Spleen (tissue), 11 donors: ENCODE measurements around the gene RHOB. TPM values are rescaled to one million over a fixed set of nuclear protein-coding genes. Genes with fewer than 3 reads are reported as not detected.

ENCODE experiments used
- DNase-seq: peaks from one replicate; pipeline ENCODE4 v3.0.0-alpha.2; 2020
- H3K27ac ChIP-seq, 8 donors: fragments of 200-600 bp; sonication (generic) in 7 of 8; 1 replicate in 4 of 8; 2 replicates in 4 of 8; pipeline versions ENCODE4 v1.5.0 to v1.8.0; 2016 to 2021; ENCODE audit warnings: inconsistent platforms in 4 of 8, mild to moderate bottlenecking in 4 of 8, moderate library complexity in 1 of 8
- H3K27me3 ChIP-seq, 7 donors: fragments of 200-600 bp; sonication (generic) in 6 of 7; replicated peaks in 1 of 7; 1 replicate in 4 of 7; 2 replicates in 3 of 7; pipeline versions ENCODE4 v1.5.0 to v1.8.0; 2016 to 2021; ENCODE audit warnings: inconsistent platforms in 3 of 7, mild to moderate bottlenecking in 1 of 7
- H3K36me3 ChIP-seq, 6 donors: fragments of 200-600 bp; sonication (generic) in 5 of 6; 1 replicate in 4 of 6; 2 replicates in 2 of 6; pipeline versions ENCODE4 v1.5.0 to v1.8.0; 2016 to 2021; ENCODE audit warnings: inconsistent platforms in 2 of 6
- H3K4me1 ChIP-seq, 6 donors: fragments of 200-600 bp; sonication (generic) in 5 of 6; 1 replicate in 3 of 6; 2 replicates in 3 of 6; pipeline versions ENCODE4 v1.5.0 to v1.8.0; 2016 to 2021; ENCODE audit warnings: inconsistent platforms in 3 of 6
- H3K4me3 ChIP-seq, 8 donors: fragments of 200-600 bp; sonication (generic) in 7 of 8; 1 replicate in 4 of 8; 2 replicates in 4 of 8; pipeline versions ENCODE4 v1.5.0 to v1.8.0; 2016 to 2021; ENCODE audit warnings: inconsistent platforms in 4 of 8, mild to moderate bottlenecking in 4 of 8, moderate library complexity in 2 of 8
- H3K9me3 ChIP-seq, 8 donors: fragments of 200-600 bp; sonication (generic) in 7 of 8; 1 replicate in 4 of 8; 2 replicates in 4 of 8; pipeline versions ENCODE4 v1.5.0 to v1.8.0; 2016 to 2021; ENCODE audit warnings: inconsistent platforms in 4 of 8
- CTCF ChIP-seq, 11 experiments: fragments of 200-600 bp in 7 of 11; fragments of 450-650 bp in 4 of 11; sonication (generic) in 4 of 11; IDR thresholded peaks in 8 of 11; conservative IDR thresholded peaks in 3 of 11; 1 replicate in 7 of 11; 2 replicates in 4 of 11; pipeline versions ENCODE4 v1.4.0 to v1.8.0; 2016 to 2021; ENCODE audit warnings: antibody characterized with exemption in 11 of 11, inconsistent platforms in 4 of 11, mild to moderate bottlenecking in 1 of 11
- POLR2A ChIP-seq, 3 donors: fragments of 450-650 bp; IDR thresholded peaks; one replicate each; pipeline ENCODE4 v1.5.1; 2017; ENCODE audit warnings: antibody characterized with exemption in 3 of 3, mild to moderate bottlenecking in 1 of 3
- POLR2AphosphoS5 ChIP-seq, 3 donors: sonication (generic); formaldehyde crosslinking; IDR thresholded peaks; one replicate each; pipeline ENCODE4 v1.5.1; 2017; ENCODE audit warnings: antibody characterized with exemption in 3 of 3
- WGBS, 5 donors: extraction: QIAGEN DNeasy Blood & Tissue Kit in 3 of 5; methylation state at CpG; one replicate each; pipeline versions ENCODE4 v1.1.5 to v1.1.7; 2013 to 2018; 5-methylcytosine and 5-hydroxymethylcytosine counted together
- intact Hi-C: fragments of 100-400 bp; cut with DNase I; formaldehyde crosslinking; loops from one replicate; pipeline ENCODE4 v1.15.0; 2023; ENCODE audit warnings: low total_unique reads
- polyA plus RNA-seq, 3 donors: library from polyadenylated mRNA; stranded (reverse); fragments of 200-250 nt; gene quantifications; one replicate each; pipeline ENCODE4 v1.2.1, GENCODE V29; 2013
- total RNA-seq, 7 donors: library from RNA; depleted of rRNA in 3 of 7; stranded (reverse); fragments of >200 nt in 3 of 7; fragmentation: NEBNext Ultra II Directional in 4 of 7; extraction: Animal tissue kit (Norgen Biotek cat#: 25700) in 4 of 7; gene quantifications; one replicate each; pipeline versions ENCODE4 v1.1.0 to v1.2.1, GENCODE V29; 2016 to 2021
- donor health status: healthy with polysubstance abuse.
- donor health status: DM: no; HTN: no; CAD: no; lungs with moderate emphysema.
- donor health status: DM: no; HTN: no; CAD: no.
- donor health status: Bipolar disorder and iron deficiency.
- donor health status: healthy.
- donor health status: DM: no; HTN: no; CAD: no.
- donor health status: DM: yes; HTN: yes; CAD: no.

The RHOB gene
- total and polyA plus RNA-seq, 10 donors = 32.6 to 309 (median 158) TPM

GRCh38 chr2:20430461-20431300 lies 16.2 kb upstream of the RHOB start:
- 79 to 86% (median 84%) methylated on average over 7 of the region's 7 CpGs for WGBS, 5 donors
- DNase-seq = no peak
- intact Hi-C loops = no loop called here
- TF ChIP-seq CTCF (IDR thresholded peaks at IDR 0.05 in 8 of 11, conservative IDR thresholded peaks at IDR 0.05 in 3 of 11) = no peak
- TF ChIP-seq POLR2AphosphoS5 (IDR thresholded peaks at IDR 0.05) = no peak
- TF ChIP-seq POLR2A (IDR thresholded peaks at IDR 0.05) = no peak
- peaks cover 0 to 32% (median 18%) of the 10 kb centered on the region in 6 donors for H3K4me1 ChIP-seq
- H3K4me3 ChIP-seq = no peak overlapping the region
- H3K36me3 ChIP-seq = no peaks in the 10 kb centered on the region
- H3K27ac ChIP-seq = peak overlapping the region in 4 of 8 donors; percentile 56 to 71 (median 64)
- no peaks in the 10 kb centered on the region for H3K27me3 ChIP-seq
- H3K9me3 ChIP-seq = no peaks in the 10 kb centered on the region

GRCh38 chr2:20431301-20431698 lies 15.6 kb upstream of the RHOB start:
- no peak overlapping the region for H3K4me3 ChIP-seq
- DNase-seq = no peak
- intact Hi-C loops = no loop called here
- TF ChIP-seq CTCF (IDR thresholded peaks at IDR 0.05 in 8 of 11, conservative IDR thresholded peaks at IDR 0.05 in 3 of 11) (no peak), POLR2A (IDR thresholded peaks at IDR 0.05) (no peak), POLR2AphosphoS5 (IDR thresholded peaks at IDR 0.05) (no peak)
- no peaks in the 10 kb centered on the region for H3K27me3 ChIP-seq
- peaks cover 0 to 26% (median 12%) of the 10 kb centered on the region in 6 donors for H3K4me1 ChIP-seq
- H3K9me3 ChIP-seq = no peaks in the 10 kb centered on the region
- 95 to 99% (median 96%) methylated on average over 3 of the region's 3 CpGs for WGBS, 5 donors
- no peaks in the 10 kb centered on the region for H3K36me3 ChIP-seq
- H3K27ac ChIP-seq = no peak overlapping the region

- peaks cover 0 to 22% (median 11%) of the 10 kb centered on the region in 6 donors for H3K4me1 ChIP-seq
- H3K9me3 ChIP-seq = no peaks in the 10 kb centered on the region
- TF ChIP-seq CTCF (IDR thresholded peaks at IDR 0.05 in 8 of 11, conservative IDR thresholded peaks at IDR 0.05 in 3 of 11) (no peak), POLR2A (IDR thresholded peaks at IDR 0.05) (no peak), POLR2AphosphoS5 (IDR thresholded peaks at IDR 0.05) (no peak)
- no peak overlapping the region for H3K4me3 ChIP-seq
- H3K27ac ChIP-seq = no peak overlapping the region
- intact Hi-C loops = no loop called here
- H3K36me3 ChIP-seq = no peaks in the 10 kb centered on the region
- H3K27me3 ChIP-seq = no peaks in the 10 kb centered on the region
- 68 to 90% (median 76%) methylated on average over 5 of the region's 5 CpGs for WGBS, 5 donors
- no peak for DNase-seq
These were observed 15.1 kb upstream of the RHOB start for GRCh38 chr2:20431772-20432171.

GRCh38 chr2:20432714-20433113 lies 14.2 kb upstream of the RHOB start:
- intact Hi-C loops = no loop called here
- DNase-seq = no peak
- WGBS, 5 donors = 76 to 84% (median 80%) methylated on average over 5 of the region's 5 CpGs
- no peaks in the 10 kb centered on the region for H3K36me3 ChIP-seq
- no peaks in the 10 kb centered on the region for H3K9me3 ChIP-seq
- no peak overlapping the region for H3K4me3 ChIP-seq
- no peak overlapping the region for H3K27ac ChIP-seq
- peaks cover 0 to 22% (median 11%) of the 10 kb centered on the region in 6 donors for H3K4me1 ChIP-seq
- H3K27me3 ChIP-seq = peaks cover 0 to 3% (median 0%) of the 10 kb centered on the region in 7 donors
- TF ChIP-seq POLR2AphosphoS5 (IDR thresholded peaks at IDR 0.05) (no peak), POLR2A (IDR thresholded peaks at IDR 0.05) (no peak), CTCF (IDR thresholded peaks at IDR 0.05 in 8 of 11, conservative IDR thresholded peaks at IDR 0.05 in 3 of 11) (no peak)
